Endodermal cell (in vitro differentiated cells): ENCODE data around the gene PLPP4. TPM values are rescaled to one million over a fixed set of nuclear protein-coding genes. Genes with fewer than 3 reads are reported as not detected.
A peak's percentile ranks its signal among the peaks of the same experiment; 100 is the strongest.

Source experiments
- DNase-seq: peaks from one replicate; pipeline ENCODE4 v3.0.0-alpha.2; 2017
- H3K27ac ChIP-seq: 2 replicates; pipeline ENCODE4 v1.5.1; 2013; ENCODE audit warnings: mild to moderate bottlenecking, low read depth, low read length, moderate library complexity
- H3K27me3 ChIP-seq: 2 replicates; pipeline ENCODE4 v1.6.1; 2013; ENCODE audit warnings: mild to moderate bottlenecking, low read length, moderate library complexity; ENCODE audit not compliant: insufficient read depth, control insufficient read depth, poor library complexity, severe bottlenecking
- H3K36me3 ChIP-seq: 2 replicates; pipeline ENCODE4 v1.7.0; 2013; ENCODE audit warnings: mild to moderate bottlenecking, low read length, moderate library complexity; ENCODE audit not compliant: control insufficient read depth, insufficient read depth
- H3K4me1 ChIP-seq: one replicate; pipeline ENCODE4 v1.7.0; 2013; ENCODE audit warnings: low read length; ENCODE audit not compliant: control insufficient read depth, insufficient read depth
- H3K4me3 ChIP-seq: 2 replicates; pipeline ENCODE4 v1.5.1; 2013; ENCODE audit warnings: mild to moderate bottlenecking, low read length, moderate library complexity
- H3K9ac ChIP-seq: 2 replicates; pipeline ENCODE4 v1.6.1; 2013; ENCODE audit warnings: mild to moderate bottlenecking, low read length, moderate library complexity; ENCODE audit not compliant: poor library complexity, severe bottlenecking; ENCODE audit errors: extremely low read depth
- H3K9me3 ChIP-seq: 2 replicates; pipeline ENCODE4 v1.6.1; 2013; ENCODE audit warnings: mild to moderate bottlenecking, low read length, moderate library complexity; ENCODE audit not compliant: control insufficient read depth
- H3K27ac Mint-ChIP-seq: 2 replicates; pipeline ENCODE4 v1.8.0; 2020; ENCODE audit warnings: mixed read lengths
- H3K27me3 Mint-ChIP-seq: 2 replicates; pipeline ENCODE4 v1.8.0; 2021; ENCODE audit warnings: mild to moderate bottlenecking, mixed read lengths; ENCODE audit not compliant: insufficient read depth
- H3K36me3 Mint-ChIP-seq: 2 replicates; pipeline ENCODE4 v1.8.0; 2020; ENCODE audit warnings: low read depth, mixed read lengths
- H3K4me1 Mint-ChIP-seq: 2 replicates; pipeline ENCODE4 v1.8.0; 2020; ENCODE audit warnings: mixed read lengths
- H3K4me3 Mint-ChIP-seq: 2 replicates; pipeline ENCODE4 v1.8.0; 2020; ENCODE audit warnings: mild to moderate bottlenecking, moderate library complexity, mixed read lengths
- H3K9me3 Mint-ChIP-seq: 2 replicates; pipeline ENCODE4 v1.8.0; 2020; ENCODE audit warnings: mild to moderate bottlenecking, mixed read lengths
- CTCF ChIP-seq: fragments of 200-600 bp; sonication (generic); conservative IDR thresholded peaks from 2 replicates; pipeline ENCODE4 v1.5.0; 2021; ENCODE audit warnings: antibody characterized with exemption, mild to moderate bottlenecking
- WGBS, 2 experiments: methylation state at CpG; one replicate each; pipeline versions ENCODE4 v1.1.5 to v1.1.7; 2013; ENCODE audit warnings: missing lambda C conversion rate in 2 of 2, mixed read lengths in 1 of 2; ENCODE audit not compliant: insufficient coverage in 1 of 2, insufficient read length in 1 of 2; 5-methylcytosine and 5-hydroxymethylcytosine counted together
- total RNA-seq, 2 donors: library from RNA; stranded (reverse); fragmentation: NEBNext Ultra II Directional in 1 of 2; extraction: Animal tissue kit (Norgen Biotek cat#: 25700) in 1 of 2; gene quantifications; 2 replicates in 1 of 2; 3 replicates in 1 of 2; pipeline ENCODE4 v1.2.1, GENCODE V29; 2021

PLPP4 gene
- total RNA-seq, 2 donors from 2014 or later, result 8.7 to 14.4 TPM

GRCh38 chr10:120632942-120633341 lies 175.9 kb downstream of the PLPP4 start:
- Histone ChIP-seq H3K9ac (no peak overlapping the region), H3K4me3 (no peak overlapping the region), H3K36me3 (no peaks in the 10 kb centered on the region), H3K4me1 (peaks cover 10% of the 10 kb centered on the region), H3K27me3 (no peaks in the 10 kb centered on the region), H3K9me3 (peaks cover 22% of the 10 kb centered on the region), H3K27ac (no peak overlapping the region)
- H3K27me3 Mint-ChIP-seq, result peaks cover 4% of the 10 kb centered on the region
- peaks cover 13% of the 10 kb centered on the region for H3K9me3 Mint-ChIP-seq
- no peak for DNase-seq
- WGBS, 2 experiments, result 91 to 100% methylated on average over 1 to 3 of the region's 3 CpGs
- H3K4me1 Mint-ChIP-seq, result peaks cover 41% of the 10 kb centered on the region
- no peak for TF ChIP-seq CTCF
- H3K27ac Mint-ChIP-seq, result peak overlapping the region; percentile 75
- H3K4me3 Mint-ChIP-seq, result no peak overlapping the region
- H3K36me3 Mint-ChIP-seq, result peaks cover 2% of the 10 kb centered on the region

- Mint-ChIP-seq H3K36me3 (peaks cover 1% of the 10 kb centered on the region), H3K4me1 (peaks cover 27% of the 10 kb centered on the region), H3K27me3 (peaks cover 6% of the 10 kb centered on the region), H3K27ac (no peak overlapping the region), H3K9me3 (peaks cover 3% of the 10 kb centered on the region), H3K4me3 (no peak overlapping the region)
- 83 to 86% methylated on average over 6 to 12 of the region's 12 CpGs for whole genome bisulfite sequencing, 2 experiments
- H3K4me1 ChIP-seq, result peaks cover 4% of the 10 kb centered on the region
- no peak overlapping the region for H3K27ac ChIP-seq
- no peaks in the 10 kb centered on the region for H3K36me3 ChIP-seq
- peak; percentile 94 for DNase-seq
- peaks cover 15% of the 10 kb centered on the region for H3K9me3 ChIP-seq
- no peak overlapping the region for H3K4me3 ChIP-seq
- H3K9ac ChIP-seq, result no peak overlapping the region
- TF ChIP-seq CTCF, result peak; percentile 82
- no peaks in the 10 kb centered on the region for H3K27me3 ChIP-seq
Measured at GRCh38 chr10:120634659-120635058, 177.6 kb downstream of the PLPP4 start.
